Stimulated activated naive CD8-positive, alpha-beta T cell treated with anti-CD3 and anti-CD28 coated beads, Interleukin-15, Interleukin-2, amounts not matched to agents 100 ng/mL and 50 ng/mL, for 24 hours (primary cell): Measurements from ENCODE around the gene TNIK.
"Not testable (repeated sequence)": the region's sequence is repeated elsewhere in the genome, so short reads cannot be mapped to it uniquely, and the experiment has no call there.

Source experiments
- H3K27ac Mint-ChIP-seq: one replicate; pipeline ENCODE4 v1.8.0; 2021; ENCODE audit warnings: mild to moderate bottlenecking, mixed read lengths
- H3K27me3 Mint-ChIP-seq: one replicate; pipeline ENCODE4 v1.8.0; 2021; ENCODE audit warnings: mixed read lengths
- H3K36me3 Mint-ChIP-seq: one replicate; pipeline ENCODE4 v1.8.0; 2021; ENCODE audit warnings: low read depth, mixed read lengths
- H3K4me1 Mint-ChIP-seq: one replicate; pipeline ENCODE4 v1.8.0; 2021; ENCODE audit warnings: low read depth, mixed read lengths
- H3K4me3 Mint-ChIP-seq: one replicate; pipeline ENCODE4 v1.8.0; 2021; ENCODE audit warnings: mild to moderate bottlenecking, mixed read lengths
- H3K9me3 Mint-ChIP-seq: one replicate; pipeline ENCODE4 v1.8.0; 2021; ENCODE audit warnings: mixed read lengths

The TNIK gene

DNA sequence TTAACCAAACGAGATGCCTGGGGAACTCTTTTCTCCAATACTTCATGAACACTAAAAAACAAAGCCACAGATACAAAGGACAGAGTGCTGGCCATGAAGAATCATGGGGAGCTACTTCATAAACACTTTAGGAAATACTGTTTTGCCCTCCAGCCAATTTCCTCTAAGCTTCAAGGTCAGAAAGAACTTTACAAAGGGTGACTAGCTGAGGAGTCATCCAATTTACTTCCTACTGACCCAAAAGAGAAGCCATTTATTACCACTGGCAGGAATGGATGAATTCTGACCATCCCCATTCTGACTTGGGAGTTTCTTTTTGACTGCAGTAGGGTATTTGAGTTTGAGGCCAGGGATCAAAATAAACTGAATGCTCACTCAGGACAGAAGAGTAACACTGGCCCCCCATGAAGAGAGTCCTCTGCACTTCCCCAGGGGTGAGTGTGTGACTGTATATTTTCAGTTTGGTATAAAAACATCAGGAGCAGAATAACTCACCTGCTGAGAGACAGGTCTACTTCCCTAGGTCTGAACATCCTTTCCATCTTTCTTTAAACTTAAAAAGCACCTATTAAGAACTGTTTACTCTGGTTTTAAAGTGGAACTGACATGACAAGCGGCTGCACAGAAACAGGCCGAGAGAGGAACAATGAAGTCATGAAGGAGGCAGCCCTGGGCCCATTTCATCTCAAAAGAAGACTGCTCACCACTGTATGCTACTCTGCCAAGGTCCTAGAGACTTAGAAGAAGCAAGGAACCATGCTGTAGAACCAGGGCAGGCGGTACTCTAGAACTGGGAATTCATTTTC is 203.6 kb downstream of the TNIK start:
- Mint-ChIP-seq H3K27ac (peak overlapping the region; percentile 93), H3K36me3 (peaks cover 3% of the 10 kb centered on the region), H3K27me3 (no peaks in the 10 kb centered on the region), H3K4me1 (peaks cover 86% of the 10 kb centered on the region), H3K4me3 (peak overlapping the region; percentile 76), H3K9me3 (no peaks in the 10 kb centered on the region)

DNA sequence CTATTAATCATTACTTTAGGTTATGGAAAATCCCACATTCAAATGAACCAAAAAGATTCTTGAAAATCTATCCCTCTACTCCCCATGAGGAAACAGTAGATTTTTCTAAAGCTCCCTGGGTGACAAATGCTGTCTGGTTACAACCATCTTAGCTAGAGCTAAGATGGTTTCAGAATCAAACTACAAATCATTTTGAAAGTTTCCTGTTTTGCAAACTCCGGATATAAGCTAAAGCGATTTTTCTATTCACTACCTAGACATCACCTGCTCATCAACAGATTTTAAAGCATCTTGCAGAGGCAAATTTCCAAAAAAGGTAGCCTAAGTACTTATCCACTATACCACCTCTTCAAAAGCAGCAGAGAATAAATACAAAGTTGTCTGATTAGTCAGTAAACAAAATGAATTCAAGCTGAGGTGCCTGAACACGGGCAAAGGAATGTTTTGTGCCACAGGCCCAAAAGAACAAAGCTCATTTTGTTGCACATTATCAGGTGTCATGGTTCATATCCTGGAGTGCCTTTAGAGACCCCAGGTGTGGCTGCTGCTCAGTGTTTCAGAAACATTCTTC is 204.9 kb downstream of the TNIK start:
- Mint-ChIP-seq H3K4me3 (peak overlapping the region; percentile 76), H3K27ac (peak overlapping the region; percentile 93), H3K4me1 (peaks cover 74% of the 10 kb centered on the region), H3K27me3 (no peaks in the 10 kb centered on the region), H3K36me3 (peaks cover 3% of the 10 kb centered on the region), H3K9me3 (no peaks in the 10 kb centered on the region)

DNA sequence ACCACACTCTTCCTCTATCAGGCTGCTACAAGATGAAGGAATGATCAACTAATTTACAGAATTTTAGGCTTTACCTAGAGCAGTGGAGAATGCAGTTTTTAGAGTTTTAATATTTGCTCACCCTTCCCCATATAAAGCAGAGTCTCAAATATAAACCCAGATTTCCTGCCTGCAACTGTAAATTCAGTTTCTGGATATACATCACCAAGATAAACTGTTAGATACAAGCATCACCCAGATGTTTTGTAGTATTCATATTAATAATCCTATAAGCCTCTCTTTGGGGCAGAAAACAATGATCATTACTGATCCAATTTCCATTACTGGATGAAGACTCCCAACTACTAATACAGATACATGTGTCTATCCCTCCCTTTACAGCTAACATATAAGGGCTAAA is 205.9 kb downstream of the TNIK start:
- Mint-ChIP-seq H3K9me3 (no peaks in the 10 kb centered on the region), H3K27me3 (no peaks in the 10 kb centered on the region), H3K27ac (peak overlapping the region; percentile 93), H3K4me1 (peaks cover 69% of the 10 kb centered on the region), H3K36me3 (peaks cover 3% of the 10 kb centered on the region), H3K4me3 (peak overlapping the region; percentile 76)

DNA sequence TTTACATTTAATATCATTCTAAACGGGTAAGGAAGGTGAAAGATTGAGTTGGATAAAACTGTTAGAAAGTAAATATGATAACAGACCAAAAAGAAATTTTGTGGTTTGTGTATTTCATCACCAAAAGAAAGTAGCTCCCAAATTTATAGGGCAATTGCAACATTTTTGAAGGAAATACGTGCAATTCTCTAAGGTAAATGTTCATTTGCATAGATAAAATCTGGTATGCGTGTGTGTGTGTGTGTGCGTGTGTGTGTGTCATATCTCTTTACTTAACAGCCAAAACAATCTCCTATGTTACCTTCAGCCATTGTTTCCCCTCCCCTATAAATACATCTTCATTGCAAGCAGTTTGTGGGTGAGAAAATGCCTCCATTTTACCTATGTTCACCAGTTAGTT is 208.4 kb downstream of the TNIK start:
- Mint-ChIP-seq H3K27me3 (no peaks in the 10 kb centered on the region), H3K9me3 (no peaks in the 10 kb centered on the region), H3K36me3 (peaks cover 3% of the 10 kb centered on the region), H3K27ac (no peak overlapping the region), H3K4me1 (peaks cover 48% of the 10 kb centered on the region), H3K4me3 (no peak overlapping the region)

DNA sequence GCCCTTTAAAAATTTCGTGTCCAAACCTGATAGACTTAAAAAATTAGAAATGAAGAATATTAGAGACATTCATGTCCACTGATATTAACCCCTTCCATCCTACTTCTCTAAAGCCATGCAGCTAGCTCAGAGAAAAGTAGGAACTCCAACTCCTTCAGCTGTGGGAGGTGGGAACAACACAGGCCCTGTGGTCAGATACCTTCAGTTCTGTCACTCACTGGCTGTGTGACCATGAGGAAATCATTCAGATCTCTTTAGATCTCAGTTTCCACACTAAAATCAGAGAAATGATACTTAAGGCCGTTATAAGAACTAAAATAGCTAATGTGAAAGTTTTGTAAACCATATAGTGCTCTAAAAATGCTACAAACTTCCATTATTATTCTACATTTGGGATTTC is 209.8 kb downstream of the TNIK start:
- no peaks in the 10 kb centered on the region for H3K9me3 Mint-ChIP-seq
- no peak overlapping the region for H3K27ac Mint-ChIP-seq
- H3K4me1 Mint-ChIP-seq: peaks cover 34% of the 10 kb centered on the region
- H3K36me3 Mint-ChIP-seq: peaks cover 3% of the 10 kb centered on the region
- H3K27me3 Mint-ChIP-seq: no peaks in the 10 kb centered on the region
- no peak overlapping the region for H3K4me3 Mint-ChIP-seq

DNA sequence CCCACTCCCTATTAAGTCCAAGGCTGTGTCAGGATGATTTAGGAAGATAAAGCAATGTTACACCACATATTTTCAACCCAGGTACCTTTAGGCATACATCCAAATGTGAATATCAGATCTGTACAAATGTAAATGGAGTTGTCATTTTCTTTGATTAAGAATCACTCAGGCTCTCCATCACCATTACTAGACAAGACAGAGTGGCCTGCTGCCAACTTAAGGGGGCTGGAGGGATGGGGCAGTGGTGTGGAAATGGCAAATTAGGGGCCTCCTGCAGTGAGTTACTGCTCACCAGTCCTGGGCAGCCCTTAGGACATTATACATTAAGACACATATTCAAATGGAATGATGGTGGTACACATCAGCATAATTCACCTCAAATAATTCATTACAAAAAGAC is 211.0 kb downstream of the TNIK start:
- no peaks in the 10 kb centered on the region for H3K27me3 Mint-ChIP-seq
- H3K4me1 Mint-ChIP-seq: peaks cover 22% of the 10 kb centered on the region
- no peak overlapping the region for H3K4me3 Mint-ChIP-seq
- H3K9me3 Mint-ChIP-seq: no peaks in the 10 kb centered on the region
- no peak overlapping the region for H3K27ac Mint-ChIP-seq
- peaks cover 3% of the 10 kb centered on the region for H3K36me3 Mint-ChIP-seq

DNA sequence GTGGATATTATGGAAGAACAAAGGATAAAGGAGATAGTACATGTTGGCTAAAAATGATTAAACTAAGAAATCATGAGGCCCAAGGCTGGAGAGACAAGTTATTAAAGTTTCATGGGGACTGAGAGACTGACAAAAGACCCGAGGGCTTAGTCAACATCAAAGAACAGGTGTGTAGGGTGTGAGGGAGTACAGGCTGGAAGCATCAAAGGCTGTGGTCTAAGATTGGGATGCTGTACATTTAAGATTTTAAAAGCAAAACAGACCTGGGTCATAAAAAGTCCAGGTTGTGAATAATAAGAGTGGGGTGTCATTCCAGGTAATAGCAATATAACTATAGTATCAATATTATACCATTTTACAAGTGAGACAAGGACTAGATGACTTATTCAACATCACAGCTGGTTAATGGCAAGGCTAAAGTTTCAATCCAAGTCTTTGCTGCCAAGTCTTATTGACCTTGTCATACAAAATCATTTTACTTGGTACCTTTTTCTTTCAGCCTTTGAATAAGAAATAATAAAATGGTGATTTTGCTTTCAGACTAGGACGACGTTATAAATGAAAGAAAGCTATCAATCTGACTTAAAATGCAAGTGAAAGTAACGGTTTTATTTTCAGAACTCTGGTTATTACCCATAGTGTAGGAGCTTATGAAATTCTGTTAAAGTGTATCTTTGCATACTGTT is 211.6 kb downstream of the TNIK start:
- H3K27ac Mint-ChIP-seq: no peak overlapping the region
- H3K36me3 Mint-ChIP-seq: peaks cover 3% of the 10 kb centered on the region
- H3K4me1 Mint-ChIP-seq: peaks cover 16% of the 10 kb centered on the region
- no peaks in the 10 kb centered on the region for H3K27me3 Mint-ChIP-seq
- H3K4me3 Mint-ChIP-seq: no peak overlapping the region
- no peaks in the 10 kb centered on the region for H3K9me3 Mint-ChIP-seq

DNA sequence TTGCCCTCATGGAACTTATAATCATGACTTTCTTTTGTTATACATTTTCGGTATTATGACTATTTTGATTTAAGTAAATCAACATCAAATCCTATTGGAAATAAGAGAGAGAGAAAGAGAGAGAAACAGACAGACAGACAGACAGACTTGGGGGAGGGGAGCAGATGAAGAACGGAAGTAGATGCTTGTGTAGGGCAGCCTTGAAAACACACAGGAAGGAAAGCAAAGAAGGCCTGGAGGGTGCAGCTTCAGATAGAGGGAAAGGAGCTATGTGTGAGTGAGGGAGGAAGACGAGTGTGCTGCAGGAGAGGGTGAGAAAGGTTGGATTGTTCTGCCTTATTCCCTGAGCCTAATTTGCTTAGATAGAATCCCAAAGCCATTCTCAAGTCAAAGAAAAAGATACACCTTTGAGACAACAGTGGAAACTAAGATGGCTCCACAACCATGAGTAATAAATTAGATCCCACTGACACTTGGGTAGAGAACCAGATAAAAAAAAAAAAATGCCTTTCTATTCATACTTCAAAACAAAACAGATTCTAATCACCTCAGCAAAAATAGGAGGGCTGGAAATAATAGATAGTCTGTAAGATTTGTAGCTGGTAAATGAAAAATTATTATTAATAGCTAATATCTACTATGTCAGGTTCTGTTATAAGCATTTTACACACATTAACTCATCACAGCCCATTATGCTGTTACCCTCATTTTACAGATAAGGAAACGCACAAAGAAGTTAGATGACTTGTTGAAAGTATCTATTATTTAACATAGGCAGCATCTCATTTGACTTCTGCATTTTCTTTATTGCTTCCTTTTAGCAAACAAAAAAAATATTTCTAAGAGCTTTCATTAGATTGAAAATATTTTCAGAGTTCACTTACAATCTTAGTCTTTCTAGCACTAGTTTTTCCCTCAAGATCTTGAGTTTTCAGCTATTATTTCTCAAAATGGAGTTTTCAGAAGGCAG is 214.1 kb downstream of the TNIK start:
- Mint-ChIP-seq H3K4me1 (no peaks in the 10 kb centered on the region), H3K9me3 (peaks cover 4% of the 10 kb centered on the region), H3K27me3 (no peaks in the 10 kb centered on the region), H3K4me3 (no peak overlapping the region), H3K36me3 (no peaks in the 10 kb centered on the region), H3K27ac (no peak overlapping the region)

DNA sequence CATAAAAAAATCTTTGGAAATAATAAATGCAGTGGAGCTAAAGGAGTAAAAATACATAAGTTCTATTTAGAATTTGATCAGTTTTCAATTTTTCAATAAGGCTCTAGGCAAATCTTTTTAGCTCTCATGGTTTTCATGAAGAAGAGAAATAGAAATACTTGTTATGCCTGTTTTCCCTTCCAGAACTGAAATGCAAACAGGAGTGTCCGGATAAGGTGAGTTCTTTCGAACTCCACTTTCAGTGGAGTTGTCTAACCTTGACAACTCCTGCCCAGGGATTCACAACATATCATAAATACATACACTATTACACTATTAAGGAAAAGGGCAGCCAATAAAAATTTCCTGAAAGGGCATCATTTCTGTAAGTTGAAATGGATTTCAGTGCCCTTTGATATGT is 217.3 kb downstream of the TNIK start:
- Mint-ChIP-seq H3K4me1 (no peaks in the 10 kb centered on the region), H3K27ac (no peak overlapping the region), H3K4me3 (no peak overlapping the region), H3K27me3 (no peaks in the 10 kb centered on the region), H3K9me3 (peaks cover 4% of the 10 kb centered on the region), H3K36me3 (no peaks in the 10 kb centered on the region)

DNA sequence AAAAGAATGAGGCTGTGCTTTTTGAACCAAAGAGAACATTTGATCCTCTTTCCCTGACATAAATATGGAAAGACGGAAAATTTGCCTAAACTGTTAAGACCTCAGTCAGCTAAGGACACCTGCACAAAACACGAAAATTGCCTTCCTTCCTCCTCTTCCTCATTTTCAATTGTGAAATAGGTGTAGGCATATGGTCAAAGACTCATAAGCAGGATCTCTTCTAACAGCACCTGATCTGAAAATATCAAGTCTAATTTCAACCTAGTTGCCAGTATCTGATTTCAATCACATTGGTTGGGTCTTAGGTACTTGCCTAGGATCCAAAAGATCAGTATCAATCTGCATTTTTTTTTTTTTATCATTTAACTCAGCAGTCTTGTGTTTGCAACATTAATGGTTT is 218.0 kb downstream of the TNIK start:
- Mint-ChIP-seq H3K4me1 (no peaks in the 10 kb centered on the region), H3K36me3 (no peaks in the 10 kb centered on the region), H3K27ac (no peak overlapping the region), H3K4me3 (no peak overlapping the region), H3K9me3 (peaks cover 4% of the 10 kb centered on the region), H3K27me3 (no peaks in the 10 kb centered on the region)

DNA sequence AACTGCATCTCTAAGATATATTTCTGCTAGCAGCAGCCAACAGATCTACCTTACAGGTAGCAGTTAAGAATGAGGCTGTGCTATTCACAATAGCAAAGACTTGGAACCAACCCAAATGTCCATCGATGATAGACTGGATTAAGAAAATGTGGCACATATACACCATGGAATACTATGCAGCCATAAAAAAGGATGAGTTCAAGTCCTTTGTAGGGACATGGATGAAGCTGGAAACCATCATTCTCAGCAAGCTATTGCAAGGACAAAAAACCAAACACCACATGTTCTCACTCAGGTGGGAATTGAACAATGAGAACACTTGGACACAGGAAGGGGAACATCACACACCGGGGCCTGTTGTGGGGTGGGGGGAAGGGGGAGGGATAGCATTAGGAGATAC is 218.6 kb downstream of the TNIK start:
- not testable (repeated sequence) for H3K4me3 Mint-ChIP-seq, H3K27me3 Mint-ChIP-seq, H3K27ac Mint-ChIP-seq, H3K4me1 Mint-ChIP-seq, H3K9me3 Mint-ChIP-seq, H3K36me3 Mint-ChIP-seq

DNA sequence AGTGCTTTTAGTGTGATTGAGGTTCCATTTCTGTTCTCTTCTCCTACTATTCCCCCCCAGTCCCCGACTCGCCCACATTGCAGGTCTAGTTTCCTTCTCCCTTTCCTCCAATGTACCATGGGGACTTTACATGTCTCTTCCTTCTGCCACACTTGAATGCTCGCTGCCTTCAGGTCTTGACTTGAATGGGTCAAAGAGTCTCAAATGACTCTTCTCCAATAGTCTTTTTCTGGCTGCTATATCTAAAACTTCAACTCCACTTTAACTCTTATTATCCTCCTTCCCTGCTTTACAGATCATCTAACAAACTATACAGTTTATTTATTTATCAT is 219.7 kb downstream of the TNIK start:
- Mint-ChIP-seq H3K36me3 (peaks cover under 1% of the 10 kb centered on the region), H3K27ac (no peak overlapping the region), H3K27me3 (no peaks in the 10 kb centered on the region), H3K9me3 (peaks cover 4% of the 10 kb centered on the region), H3K4me1 (peaks cover 4% of the 10 kb centered on the region), H3K4me3 (no peak overlapping the region)

DNA sequence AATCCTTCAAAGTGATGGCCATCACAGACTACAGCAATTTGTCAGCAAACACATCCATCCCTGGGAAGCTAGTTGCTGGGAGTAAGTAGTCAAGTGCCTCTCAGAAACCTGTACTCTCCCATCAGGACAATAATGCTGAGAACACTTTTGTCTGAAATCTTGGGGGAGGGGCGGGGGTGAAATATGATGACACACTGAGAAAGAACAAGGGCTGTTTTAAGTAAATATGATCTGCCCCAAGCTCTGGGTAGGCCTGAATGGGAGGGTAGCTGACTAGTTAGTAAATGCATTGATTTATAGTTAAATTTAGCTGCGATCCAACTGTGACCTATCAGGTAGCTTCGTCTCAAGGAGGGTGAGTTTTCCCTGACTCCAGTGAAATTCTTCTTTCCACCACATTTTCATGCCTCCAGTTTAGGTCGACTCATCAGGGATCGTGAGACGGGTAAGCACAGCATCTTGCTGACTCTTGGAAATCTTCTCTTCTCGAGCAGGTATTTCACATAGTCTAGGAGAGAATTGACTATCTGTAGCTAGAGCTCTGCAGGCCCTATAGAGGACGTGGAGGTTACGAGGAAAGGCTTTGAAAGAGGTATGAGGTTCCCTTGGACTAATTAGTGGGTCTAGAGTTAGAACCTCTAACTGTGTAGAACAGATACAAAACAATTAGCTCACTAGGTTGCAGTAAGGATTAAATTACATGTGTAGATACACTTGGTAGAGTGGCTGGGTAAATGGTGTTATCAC is 220.3 kb downstream of the TNIK start:
- Mint-ChIP-seq H3K27me3 (no peaks in the 10 kb centered on the region), H3K4me3 (no peak overlapping the region), H3K27ac (no peak overlapping the region), H3K9me3 (peaks cover 4% of the 10 kb centered on the region), H3K36me3 (peaks cover 4% of the 10 kb centered on the region), H3K4me1 (peaks cover 8% of the 10 kb centered on the region)

DNA sequence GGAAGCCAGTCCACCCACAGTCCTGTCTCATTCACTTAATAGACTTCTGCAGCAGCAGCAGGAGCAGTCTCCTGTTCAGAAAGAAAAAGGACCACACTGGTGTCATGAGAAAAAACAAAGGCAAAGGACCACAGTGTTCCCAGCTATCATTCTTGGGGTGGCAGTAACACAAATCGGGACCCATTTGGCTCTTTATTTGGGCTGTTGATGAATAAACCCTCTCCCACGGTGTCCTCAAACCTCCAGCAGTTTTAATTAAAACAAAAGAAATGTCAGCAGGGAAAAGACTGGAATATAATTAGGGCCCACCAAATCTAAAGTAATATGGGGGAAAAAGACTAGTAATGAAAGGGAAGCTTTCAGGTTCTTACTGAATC is 223.2 kb downstream of the TNIK start:
- Mint-ChIP-seq H3K36me3 (peaks cover 7% of the 10 kb centered on the region), H3K9me3 (peaks cover 3% of the 10 kb centered on the region), H3K27me3 (no peaks in the 10 kb centered on the region), H3K4me3 (no peak overlapping the region), H3K4me1 (peaks cover 32% of the 10 kb centered on the region), H3K27ac (no peak overlapping the region)
